ENCODE results near the gene KPNA3.
"Not testable (repeated sequence)": the region's sequence is repeated elsewhere in the genome, so short reads cannot be mapped to it uniquely, and the experiment has no call there.

The KPNA3 gene

DNA sequence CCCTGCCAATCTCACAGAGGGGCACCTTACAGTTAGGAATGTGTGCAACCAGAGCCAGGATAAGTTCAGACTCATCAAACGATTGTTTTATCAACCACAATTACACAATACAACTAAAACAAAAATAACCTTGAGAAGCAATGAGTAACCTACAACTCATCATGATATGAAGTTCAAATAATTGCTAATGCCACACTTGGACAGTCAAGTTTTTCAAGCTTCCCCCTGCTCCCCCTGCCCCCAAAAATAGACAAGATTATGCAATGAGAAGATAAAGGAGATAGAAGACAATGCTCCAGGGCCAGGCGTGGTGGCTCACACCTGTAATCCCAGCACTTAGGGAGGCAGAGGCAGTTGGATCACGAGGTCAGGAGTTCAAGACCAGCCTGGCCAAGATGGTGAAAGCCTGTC lies 13.6 kb upstream of the KPNA3 start:
- DNase-seq (ENCODE audit: low spot score) = no peak

DNA sequence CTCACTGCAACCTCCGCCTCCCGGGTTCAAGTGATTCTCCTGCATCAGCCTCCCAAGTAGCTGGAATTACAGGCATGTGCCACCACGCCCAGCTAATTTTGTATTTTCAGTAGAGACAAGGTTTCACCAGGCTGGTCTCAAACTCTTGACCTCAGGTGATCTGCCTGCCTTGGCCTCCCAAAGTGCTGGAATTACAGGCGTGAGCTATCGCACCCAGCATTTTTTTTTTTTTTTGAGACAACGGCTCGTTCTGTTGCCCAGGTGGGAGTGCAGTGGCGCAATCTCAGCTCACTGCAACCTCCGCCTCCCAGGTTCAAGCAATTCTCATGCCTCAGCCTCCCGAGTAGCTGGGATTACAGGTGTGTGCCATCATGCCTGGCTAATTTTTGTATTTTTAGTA lies 10.6 kb upstream of the KPNA3 start:
- not testable (repeated sequence) for DNase-seq (ENCODE audit: low spot score)

DNA sequence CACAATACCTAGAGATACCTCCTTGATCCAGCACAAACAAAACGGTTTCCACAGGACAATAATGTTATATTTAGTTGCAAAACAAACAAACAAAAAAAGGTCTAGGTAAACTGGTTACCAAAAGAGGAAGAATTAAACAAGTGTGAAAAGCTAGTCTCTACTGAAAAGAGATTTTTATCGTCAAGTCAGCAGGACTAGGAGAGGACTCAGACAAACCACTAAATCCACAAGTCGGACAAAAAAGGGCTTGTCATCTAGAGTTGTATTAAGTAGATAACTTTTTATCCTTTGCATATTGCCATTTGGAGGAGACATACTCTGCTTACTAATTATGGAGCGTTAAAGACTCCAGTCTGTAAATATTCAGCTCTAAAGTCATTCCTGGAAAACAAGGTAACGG lies 9.9 kb upstream of the KPNA3 start:
- DNase-seq (ENCODE audit: low spot score) = no peak

DNA sequence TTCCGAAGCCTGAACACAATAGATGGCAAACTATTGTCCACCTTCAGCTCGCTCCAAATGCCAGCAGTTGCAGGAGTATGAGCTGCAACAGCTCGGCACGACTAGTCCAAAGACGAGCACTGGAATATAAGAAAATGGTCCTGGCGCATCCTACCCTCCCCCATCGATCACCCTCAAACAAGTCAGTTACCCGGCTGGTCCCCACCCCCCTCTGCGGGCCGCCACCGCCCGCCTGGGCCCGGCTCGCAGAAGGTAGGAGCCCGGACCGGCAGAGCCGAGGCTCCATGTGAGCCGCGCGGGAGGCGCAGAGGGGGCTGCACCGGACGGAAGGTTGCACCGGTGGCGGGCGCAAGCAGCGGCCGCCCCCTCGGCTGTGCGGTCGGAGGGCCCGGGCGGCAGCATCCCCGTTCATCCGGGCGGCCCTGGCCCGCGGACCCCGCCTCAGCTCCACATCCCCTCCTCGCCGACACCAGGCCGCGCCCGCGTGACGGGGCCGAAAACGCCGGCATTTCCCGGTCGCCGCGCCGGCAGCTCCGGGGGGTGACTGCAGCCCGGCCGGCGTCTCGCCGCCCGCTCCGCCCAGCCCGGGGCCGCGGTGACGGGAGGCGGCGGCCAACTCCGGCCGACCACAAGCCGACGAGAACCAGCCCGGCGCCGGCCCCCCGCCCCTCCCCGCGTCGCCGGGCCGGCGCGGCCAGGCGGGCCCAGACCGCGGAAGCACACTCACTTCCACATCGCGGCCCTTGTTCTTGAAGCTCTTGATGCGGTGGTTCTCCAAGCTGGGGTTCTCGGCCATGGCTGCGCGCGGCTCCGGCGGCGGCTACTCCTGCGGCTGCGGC lies 552 bp downstream of the KPNA3 start:
- peak; percentile 67 for DNase-seq (ENCODE audit: low spot score)

DNA sequence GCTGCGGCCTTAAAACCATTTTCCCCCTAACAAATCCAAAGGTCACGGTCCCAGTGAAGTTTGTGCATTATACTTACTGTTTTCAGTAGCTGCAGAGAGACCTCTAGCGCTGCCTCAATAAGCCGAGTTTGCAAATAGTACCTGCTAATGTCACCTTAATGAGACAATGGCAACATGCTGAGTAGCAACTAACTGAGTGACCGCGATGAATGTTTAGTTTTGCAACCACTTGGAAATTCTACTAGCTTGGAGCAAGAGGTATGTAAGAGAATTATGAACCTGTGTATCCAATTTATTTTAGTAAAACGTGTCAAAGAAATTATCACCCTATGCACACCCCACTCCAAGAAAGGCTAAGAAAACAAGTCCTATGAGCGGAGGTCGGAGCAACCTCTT lies 1.2 kb downstream of the KPNA3 start:
- DNase-seq (ENCODE audit: low spot score) = peak; percentile 32

DNA sequence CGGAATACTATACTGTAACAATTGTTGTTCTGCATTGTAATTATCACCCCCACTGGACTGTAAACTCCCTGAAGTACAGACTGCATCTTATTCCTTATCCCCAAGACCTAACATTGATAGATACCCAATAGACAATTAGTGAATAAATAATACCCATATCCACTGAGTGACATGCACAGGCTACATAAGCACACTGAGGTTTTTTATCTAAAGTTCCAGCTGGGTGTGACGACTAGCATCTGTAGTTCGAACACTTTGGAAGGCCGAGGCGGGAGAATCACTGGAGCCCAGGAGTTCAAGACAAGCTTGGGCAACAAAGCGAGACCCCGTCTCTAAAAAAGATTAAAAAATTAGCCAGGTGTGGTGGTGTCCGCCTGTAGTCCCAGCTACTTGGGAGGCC lies 2.5 kb downstream of the KPNA3 start:
- no peak for DNase-seq (ENCODE audit: low spot score)

DNA sequence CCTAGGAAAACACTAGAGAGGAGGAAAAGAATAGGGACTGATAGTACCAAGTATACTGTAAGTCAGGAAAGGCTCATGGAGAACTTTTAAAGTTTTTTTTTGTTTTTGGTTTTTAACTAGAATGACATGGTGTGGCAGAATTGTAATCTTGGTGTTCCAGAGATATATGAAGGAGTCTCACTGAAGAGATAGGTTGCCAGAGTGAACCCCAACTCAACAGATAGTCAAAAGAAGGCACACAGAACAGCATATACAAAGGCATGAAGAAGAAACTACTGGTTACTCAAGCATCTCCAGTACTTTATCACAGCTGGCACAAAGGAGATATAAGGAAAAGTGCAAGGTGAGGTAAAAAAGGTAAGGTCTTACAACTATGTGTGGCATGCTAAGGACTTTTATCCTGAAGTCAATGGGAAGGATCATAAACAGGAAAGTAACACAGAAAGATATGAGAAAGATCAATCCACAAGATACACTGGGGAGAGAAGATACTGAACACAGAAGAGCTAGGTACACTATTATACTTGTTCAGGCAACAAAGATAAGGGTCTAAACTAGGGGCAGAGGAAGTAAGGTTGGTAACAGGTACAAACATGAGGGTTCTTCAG lies 6.0 kb downstream of the KPNA3 start:
- no peak for DNase-seq (ENCODE audit: low spot score)

DNA sequence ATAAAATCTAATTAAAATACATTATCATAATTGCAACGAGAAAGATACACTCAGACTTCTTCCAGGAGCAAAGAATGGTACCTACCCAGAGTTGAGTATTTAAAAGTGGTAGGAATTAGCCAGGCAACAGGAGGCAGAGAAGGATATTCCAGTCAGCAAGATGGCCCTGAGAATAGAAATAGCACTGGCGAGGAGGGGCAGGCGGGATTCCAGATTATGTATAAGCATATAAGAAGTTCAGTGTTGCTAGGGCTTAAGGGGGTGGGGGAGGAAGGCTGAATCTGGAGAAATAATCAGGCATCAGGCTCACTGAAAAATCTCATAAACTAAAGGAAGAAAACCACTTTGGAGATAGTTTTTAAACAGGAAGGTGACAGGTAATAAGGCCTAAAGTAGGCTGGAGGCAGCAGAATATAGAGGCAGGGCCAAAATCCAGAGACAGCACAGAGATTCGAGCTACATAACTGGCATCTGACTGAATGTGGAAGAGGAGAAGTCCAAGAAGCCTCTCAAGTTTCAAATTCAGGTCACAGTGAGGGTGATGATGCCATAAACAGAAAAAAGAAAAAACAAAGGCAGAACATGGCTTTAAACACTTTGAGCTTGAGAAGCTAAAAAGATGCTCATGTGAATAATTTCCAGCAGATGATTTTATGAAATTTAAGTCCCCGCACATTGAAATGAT lies 7.5 kb downstream of the KPNA3 start:
- DNase-seq (ENCODE audit: low spot score) = peak; percentile 72

DNA sequence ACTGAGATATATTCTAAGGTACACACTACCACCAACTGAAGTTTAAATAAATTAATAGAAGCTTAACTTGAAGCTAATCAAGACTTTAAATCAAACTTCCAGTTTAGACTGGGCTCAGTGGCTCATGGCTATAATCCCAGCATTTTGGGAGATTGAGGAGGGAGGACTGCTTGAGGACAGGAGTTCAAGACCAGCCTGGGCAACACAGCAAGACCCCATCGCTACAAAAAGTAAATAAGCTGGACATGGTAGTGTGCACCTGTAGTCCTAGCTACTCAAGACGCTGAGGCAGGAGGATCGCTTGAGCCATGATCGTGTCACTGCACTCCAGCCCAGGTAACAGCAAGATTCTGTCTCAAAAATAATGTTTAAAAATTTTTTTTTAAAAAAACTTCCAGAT lies 8.6 kb downstream of the KPNA3 start:
- no peak for DNase-seq (ENCODE audit: low spot score)

DNA sequence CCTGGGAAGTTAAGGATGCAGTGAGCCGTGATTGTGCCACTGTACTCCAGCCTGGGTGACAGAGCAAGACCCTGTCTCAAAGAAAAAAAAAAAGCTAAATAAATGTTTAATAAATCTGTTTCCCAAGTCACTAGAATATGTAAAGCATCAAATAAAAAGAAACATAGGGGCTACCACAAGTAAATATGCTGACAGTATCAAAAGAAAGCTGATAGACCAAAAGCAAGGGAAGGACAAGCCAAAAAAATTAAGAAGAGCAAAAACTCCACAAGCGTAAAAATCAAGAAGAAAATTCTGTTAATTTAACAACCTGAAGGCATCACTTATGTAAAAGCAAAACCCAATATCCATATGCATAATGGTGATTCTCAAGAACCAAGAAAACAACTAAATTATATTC lies 9.7 kb downstream of the KPNA3 start:
- no peak for DNase-seq (ENCODE audit: low spot score)

DNA sequence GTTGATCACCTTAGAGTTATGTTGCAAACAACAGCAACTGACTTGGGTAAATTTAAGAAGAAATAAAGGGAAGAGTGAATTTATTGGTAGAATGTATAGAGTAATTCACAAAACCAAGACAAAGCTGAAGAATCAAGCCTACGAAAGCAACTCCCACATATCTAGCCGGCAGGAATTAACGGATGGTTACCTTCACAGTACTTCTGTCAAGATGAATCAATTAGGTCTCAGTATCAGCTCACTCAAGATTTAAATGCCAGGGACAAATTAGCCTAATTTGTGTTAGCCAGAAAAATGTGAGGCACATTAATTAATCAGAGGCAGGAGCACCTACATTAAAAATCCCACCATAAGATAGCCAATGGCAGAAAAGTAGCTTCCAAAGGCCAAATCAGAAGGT lies 10.7 kb downstream of the KPNA3 start:
- no peak for DNase-seq (ENCODE audit: low spot score)

DNA sequence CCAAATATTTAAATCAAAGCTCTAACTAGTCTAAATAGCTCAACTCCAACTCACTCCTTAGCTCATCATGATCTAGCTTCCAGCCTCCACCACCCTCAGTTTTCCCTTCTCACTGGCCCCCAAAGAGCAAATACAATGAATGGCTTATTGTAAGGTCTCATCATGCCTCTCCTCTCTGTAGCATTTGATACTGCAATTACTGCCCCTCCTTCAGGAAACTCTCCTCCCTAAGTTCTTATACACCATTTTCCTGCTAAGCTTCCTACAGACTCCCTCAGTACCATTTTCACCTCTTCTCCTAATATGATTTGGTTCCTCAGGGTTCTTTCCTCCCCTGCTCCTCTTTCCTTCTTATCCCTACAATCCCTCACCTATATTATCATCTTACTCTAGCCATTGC lies 12.8 kb downstream of the KPNA3 start:
- no peak for DNase-seq (ENCODE audit: low spot score)

DNA sequence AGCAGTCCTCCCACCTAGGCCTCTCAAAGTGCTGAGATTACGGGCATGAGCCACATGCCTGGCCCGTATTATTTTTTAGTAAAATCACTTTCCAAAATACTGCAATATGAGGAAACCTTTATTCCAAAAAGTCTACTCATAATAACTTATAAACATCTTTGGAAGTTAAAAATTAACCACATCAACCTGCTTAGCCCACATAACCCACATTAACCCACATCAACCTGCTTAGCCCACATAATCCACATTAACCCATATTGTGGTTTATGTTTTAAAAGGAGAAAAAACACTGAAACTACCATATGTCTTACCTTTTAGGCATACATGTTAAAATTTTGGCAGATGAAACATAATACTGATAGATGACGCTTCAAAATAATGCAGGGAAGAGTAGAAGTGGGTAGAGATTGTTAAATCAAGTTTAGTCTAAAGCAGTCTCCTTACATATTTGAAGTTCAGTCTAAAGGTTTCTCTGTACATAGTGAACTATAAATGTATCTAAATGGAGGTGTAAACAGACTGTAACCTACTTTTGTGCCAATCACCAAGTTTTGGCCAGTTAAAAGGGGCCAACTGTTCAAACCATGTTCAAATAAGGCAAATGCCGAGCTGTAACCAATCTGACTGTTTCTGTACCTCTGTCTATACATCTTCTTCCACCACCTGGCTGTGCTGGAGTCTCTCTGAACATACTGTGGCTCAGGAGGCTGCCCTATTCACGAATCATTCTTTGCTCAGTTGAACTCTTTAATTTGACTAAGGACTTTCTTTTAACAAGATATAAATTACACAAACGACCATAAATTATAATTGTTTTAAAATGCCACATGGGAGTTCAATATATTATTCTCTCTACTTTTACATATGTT lies 14.5 kb downstream of the KPNA3 start:
- no peak for DNase-seq (ENCODE audit: low spot score)

DNA sequence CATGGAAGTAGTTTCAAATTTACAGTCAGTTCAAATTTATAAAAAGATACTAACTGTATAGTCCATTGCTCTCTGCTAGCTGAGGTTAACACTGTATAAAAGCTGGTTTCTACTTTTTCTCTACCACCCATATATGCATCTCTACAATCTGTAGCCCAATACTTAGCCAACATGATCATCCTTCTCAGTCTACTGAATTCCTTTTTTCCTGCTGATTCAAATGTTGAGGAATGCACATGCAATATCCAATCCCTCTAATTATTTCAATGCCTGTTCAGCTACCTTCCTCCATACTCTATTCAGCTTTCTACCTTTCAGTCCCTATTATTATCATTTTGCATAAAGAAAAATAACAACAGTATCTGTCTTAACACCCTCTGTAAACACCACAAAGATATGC lies 15.6 kb downstream of the KPNA3 start:
- no peak for DNase-seq (ENCODE audit: low spot score)

DNA sequence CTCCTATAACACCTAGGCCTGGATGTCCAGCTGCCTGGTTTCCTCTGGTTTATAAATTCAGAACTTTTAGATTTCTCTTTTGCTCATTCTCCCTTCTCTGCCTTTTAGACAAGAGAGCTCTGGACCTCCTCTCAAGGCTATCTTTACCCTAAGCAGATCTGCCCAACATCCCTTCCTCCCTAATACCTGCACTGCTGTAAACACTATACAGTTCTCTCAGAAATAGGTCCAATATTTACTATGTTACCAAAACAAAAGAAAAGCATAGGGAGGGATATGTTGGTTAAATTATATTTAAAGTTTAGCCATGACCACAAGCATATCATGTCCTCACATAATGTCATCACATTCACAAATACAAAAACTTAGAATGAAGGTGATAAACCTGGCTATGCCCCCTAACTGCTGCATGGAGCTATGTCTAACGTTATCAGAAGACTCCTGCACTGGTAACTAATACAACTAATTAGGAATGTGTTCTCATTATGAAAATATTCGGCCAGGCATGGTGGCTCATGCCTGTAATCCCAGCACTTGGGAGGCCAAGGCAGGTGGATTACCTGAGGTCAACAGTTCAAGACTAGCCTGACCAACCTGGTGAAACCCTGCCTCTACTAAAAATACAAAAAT lies 18.0 kb downstream of the KPNA3 start:
- DNase-seq (ENCODE audit: low spot score) = no peak

DNA sequence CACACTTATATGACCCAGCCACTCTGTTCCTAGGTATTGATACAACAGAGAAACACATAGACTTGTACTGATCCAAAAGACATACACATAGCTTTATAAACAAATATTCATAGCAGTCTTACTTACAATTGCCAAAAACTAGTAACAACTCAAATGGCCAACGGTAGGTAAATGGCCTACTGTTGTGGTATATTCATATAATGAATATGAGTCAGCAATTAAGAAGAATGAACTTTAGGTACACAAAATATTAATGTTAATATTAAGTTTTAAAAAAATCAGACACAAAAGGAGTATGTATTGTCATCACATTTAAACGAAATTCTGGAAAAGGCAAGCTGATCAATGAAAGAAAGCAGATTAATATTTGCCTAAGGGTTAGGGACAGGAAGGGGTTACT lies 19.7 kb downstream of the KPNA3 start:
- DNase-seq (ENCODE audit: low spot score) = no peak

DNA sequence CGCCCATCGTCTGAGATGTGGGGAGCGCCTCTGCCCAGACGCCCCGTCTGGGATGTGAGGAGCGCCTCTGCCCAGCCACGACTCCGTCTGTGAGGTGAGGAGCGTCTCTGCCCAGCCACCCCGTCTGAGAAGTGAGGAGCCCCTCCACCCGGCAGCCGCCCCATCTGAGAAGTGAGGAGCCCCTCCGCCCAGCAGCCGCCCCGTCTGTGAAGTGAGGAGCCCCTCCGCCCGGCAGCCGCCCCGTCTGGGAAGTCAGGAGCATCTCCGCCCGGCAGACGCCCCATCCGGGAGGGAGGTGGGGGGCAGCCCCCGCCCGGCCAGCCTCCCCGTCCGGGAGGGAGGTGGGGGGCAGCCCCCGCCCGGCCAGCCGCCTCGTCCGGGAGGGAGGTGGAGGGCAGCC lies 30.7 kb downstream of the KPNA3 start:
- not testable (repeated sequence) for DNase-seq (ENCODE audit: low spot score)

DNA sequence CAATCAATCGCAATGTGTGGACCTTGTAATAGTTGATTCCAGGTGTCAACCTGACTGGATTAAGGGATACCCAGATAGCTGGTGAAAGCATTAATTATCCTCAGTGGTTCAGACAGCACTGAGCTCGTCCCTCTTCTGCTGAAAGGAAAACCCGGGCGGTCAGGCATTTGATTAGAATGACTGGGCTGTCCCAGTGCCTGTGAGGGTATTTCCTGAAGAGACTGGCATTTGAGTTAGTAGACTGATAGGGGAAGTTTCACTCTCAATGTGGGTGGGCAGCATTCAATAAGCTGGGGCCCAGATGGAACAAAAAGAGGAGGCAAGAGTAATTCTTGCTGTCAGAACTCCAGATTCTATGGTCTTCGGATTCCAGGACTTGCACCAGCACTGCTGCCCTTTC lies 31.9 kb downstream of the KPNA3 start:
- DNase-seq (ENCODE audit: low spot score) = no peak

DNA sequence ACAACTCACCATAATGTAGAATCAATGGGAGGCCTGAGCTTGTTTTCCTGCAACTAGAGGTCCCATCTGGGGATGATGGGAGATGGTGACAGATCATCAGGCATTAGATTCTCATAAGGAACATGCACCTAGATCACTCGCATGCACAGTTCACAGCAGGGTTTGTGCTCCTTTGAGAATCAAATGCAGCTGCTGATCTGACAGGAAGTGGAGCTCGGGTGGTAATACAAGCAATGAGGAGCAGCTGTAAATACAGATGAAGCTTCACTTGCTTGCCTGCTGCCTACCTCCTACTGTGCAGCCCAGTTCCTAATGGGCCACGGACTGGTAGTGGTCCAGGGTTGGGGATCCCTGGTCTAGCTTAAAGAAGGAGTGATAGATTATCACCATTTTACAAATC lies 33.0 kb downstream of the KPNA3 start:
- DNase-seq (ENCODE audit: low spot score) = no peak

DNA sequence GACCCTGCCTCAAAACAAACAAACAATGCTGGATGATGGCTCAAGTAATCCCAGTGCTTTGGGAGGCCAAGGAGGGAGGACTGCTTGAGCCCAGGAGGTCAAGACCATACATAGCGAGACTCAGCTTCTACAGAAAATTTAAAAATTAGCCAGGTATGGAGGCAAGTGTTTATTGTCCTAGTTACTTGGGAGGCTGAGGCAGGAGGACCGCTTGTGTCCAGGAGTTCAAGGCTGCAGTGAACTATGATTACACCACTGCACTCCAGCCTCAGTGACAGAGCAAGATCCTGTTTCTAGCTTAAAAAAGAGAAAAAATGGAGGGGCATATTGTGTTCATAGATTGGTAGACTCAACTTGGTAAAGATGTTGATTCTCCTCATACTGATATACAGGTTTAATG lies 36.2 kb downstream of the KPNA3 start:
- no peak for DNase-seq (ENCODE audit: low spot score)

DNA sequence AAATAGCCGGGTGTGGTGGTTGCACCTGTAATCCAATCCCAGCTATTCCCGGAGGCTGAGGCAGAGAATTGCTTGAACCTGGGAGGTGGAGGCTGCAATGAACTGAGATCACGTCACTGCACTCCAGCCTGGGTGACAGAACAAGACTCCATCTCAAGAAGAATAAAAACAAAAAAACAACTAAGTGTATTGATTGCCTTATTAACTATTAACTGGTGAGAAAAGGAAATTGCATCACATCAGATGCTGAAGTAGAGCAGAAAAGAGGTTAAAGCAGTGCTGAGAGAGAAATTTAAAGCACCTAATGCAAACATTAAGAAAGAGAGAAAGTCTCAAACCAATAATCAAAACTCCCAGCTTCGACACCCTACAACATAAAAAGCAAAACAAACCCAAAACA lies 38.3 kb downstream of the KPNA3 start:
- no peak for DNase-seq (ENCODE audit: low spot score)

DNA sequence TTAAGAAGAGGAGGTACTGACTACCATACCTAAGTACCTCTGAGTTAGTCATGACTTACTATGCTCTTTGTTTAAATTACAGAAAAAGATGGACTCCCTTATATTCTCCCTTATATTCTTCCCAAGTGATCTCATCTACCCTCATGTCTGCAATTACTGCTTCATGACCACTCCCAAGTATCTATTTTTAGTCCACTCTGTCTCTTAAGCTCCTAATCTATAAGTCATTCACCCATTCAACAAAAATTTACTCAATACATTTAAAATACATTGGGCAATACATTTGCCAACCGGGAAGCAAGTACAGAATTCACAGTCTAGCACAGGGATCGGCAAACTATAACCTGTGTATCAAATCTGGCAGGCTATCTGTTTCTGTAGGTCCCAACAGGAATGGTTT lies 42.6 kb downstream of the KPNA3 start:
- no peak for DNase-seq (ENCODE audit: low spot score)

Data from D341Med (cell line).